K562 (cell line): ENCODE data around the gene IPO5. TPM values are rescaled to one million over a fixed set of nuclear protein-coding genes. Genes with fewer than 3 reads are reported as not detected.

Source experiments
- BRCA1 ChIP-seq, 2 experiments: fragments of 450-650 bp in 1 of 2; sonication (generic) in 1 of 2; formaldehyde crosslinking in 1 of 2; IDR thresholded peaks; 2 replicates each; pipeline versions ENCODE4 v1.5.0 to v1.6.1; 2017 to 2020; ENCODE audit warnings: mild to moderate bottlenecking in 1 of 2, missing genetic modification reagents in 1 of 2
- FOXA3 ChIP-seq, 2 experiments: fragments of 450-650 bp in 1 of 2; sonication (generic) in 1 of 2; formaldehyde crosslinking; IDR thresholded peaks in 1 of 2; conservative IDR thresholded peaks in 1 of 2; 2 replicates each; pipeline versions ENCODE4 v1.4.0 to v1.8.0; 2020 to 2022; ENCODE audit warnings: mild to moderate bottlenecking in 2 of 2, missing genetic modification reagents in 1 of 2
- ILK ChIP-seq: fragments of 450-650 bp; IDR thresholded peaks from 2 replicates; pipeline ENCODE4 v1.6.1; 2016; ENCODE audit warnings: missing genetic modification characterization, low read depth, mild to moderate bottlenecking, missing compliant biosample characterization, moderate library complexity, borderline replicate concordance
- SAP30 ChIP-seq: fragments of 200-600 bp; sonication (generic); IDR thresholded peaks from 2 replicates; pipeline ENCODE4 v1.6.1; 2012; ENCODE audit warnings: borderline replicate concordance, low read depth, mild to moderate bottlenecking, moderate library complexity, low read length, control low read depth, inconsistent platforms; ENCODE audit not compliant: insufficient read depth, poor library complexity, severe bottlenecking
- SMARCE1 ChIP-seq: fragments of 450-650 bp; IDR thresholded peaks from 2 replicates; pipeline ENCODE4 v1.7.1; 2016; ENCODE audit warnings: mild to moderate bottlenecking
- TAF1 ChIP-seq: IDR thresholded peaks from 2 replicates; pipeline ENCODE4 v1.6.1; 2011; ENCODE audit warnings: mild to moderate bottlenecking, low read length, moderate library complexity; ENCODE audit not compliant: insufficient read depth, control insufficient read depth, severe bottlenecking; ENCODE audit errors: extremely low read depth
- YY1 ChIP-seq, 3 experiments: IDR thresholded peaks; 2 replicates each; pipeline ENCODE4 v1.6.1; 2011; ENCODE audit warnings: low read length in 2 of 3, mild to moderate bottlenecking in 2 of 3, moderate library complexity in 2 of 3, borderline replicate concordance in 1 of 3, control low read depth in 1 of 3, low read depth in 1 of 3; ENCODE audit not compliant: insufficient read depth in 3 of 3, insufficient replicate concordance in 2 of 3, control insufficient read depth in 1 of 3, insufficient read length in 1 of 3; ENCODE audit errors: extremely low read depth in 1 of 3
- ZNF668 ChIP-seq: fragments of 250-450 bp; sonication (Bioruptor Pico); IDR thresholded peaks from 2 replicates; pipeline ENCODE4 v1.8.0; 2022; ENCODE audit warnings: mild to moderate bottlenecking, inconsistent platforms
- polyA plus RNA-seq, 8 experiments: library from polyadenylated mRNA; depleted of rRNA in 4 of 8; stranded (reverse) in 5 of 8; unstranded in 3 of 8; fragments of >200 nt; fragmentation: Nextera tagmentation in 2 of 8; fragmentation: Illumina TruSeq in 1 of 8; extraction: Ambion mirVana in 2 of 8; extraction: Trizol in 1 of 8; gene quantifications; 2 replicates each; pipeline versions ENCODE4 v1.2.1 to v1.2.3, GENCODE V29; 2011 to 2014; ENCODE audit warnings: inconsistent platforms in 1 of 8, missing spikeins in 1 of 8
- total RNA-seq, 7 experiments: library from RNA; depleted of rRNA in 6 of 7; stranded (reverse); fragments of >200 nt in 6 of 7; fragmentation: Illumina TruSeq in 2 of 7; extraction: Trizol in 2 of 7; gene quantifications; 2 replicates each; pipeline versions ENCODE4 v1.2.1 to v1.2.3, GENCODE V29; 2011 to 2021; ENCODE audit warnings: low replicate concordance in 1 of 7
- TF ChIP-seq, protein P1 (sequence below): sonication (generic); formaldehyde crosslinking; IDR thresholded peaks from 2 replicates; pipeline ENCODE4 v1.8.0; 2022; ENCODE audit warnings: mild to moderate bottlenecking, missing genetic modification reagents
- TF ChIP-seq, protein P2 (sequence below), 2 experiments: fragments of 450-650 bp; formaldehyde crosslinking in 1 of 2; IDR thresholded peaks; 2 replicates each; pipeline versions ENCODE4 v1.4.0 to v1.6.1; 2014 to 2020; ENCODE audit warnings: mild to moderate bottlenecking in 2 of 2, borderline replicate concordance in 1 of 2, low read depth in 1 of 2

IPO5 gene
- total and polyA plus RNA-seq, 9 of the 15 experiments (the other 6 are each of a cell fraction or from before 2014, with no cell fraction given), result 45.8 to 206 (median 134) TPM

DNA sequence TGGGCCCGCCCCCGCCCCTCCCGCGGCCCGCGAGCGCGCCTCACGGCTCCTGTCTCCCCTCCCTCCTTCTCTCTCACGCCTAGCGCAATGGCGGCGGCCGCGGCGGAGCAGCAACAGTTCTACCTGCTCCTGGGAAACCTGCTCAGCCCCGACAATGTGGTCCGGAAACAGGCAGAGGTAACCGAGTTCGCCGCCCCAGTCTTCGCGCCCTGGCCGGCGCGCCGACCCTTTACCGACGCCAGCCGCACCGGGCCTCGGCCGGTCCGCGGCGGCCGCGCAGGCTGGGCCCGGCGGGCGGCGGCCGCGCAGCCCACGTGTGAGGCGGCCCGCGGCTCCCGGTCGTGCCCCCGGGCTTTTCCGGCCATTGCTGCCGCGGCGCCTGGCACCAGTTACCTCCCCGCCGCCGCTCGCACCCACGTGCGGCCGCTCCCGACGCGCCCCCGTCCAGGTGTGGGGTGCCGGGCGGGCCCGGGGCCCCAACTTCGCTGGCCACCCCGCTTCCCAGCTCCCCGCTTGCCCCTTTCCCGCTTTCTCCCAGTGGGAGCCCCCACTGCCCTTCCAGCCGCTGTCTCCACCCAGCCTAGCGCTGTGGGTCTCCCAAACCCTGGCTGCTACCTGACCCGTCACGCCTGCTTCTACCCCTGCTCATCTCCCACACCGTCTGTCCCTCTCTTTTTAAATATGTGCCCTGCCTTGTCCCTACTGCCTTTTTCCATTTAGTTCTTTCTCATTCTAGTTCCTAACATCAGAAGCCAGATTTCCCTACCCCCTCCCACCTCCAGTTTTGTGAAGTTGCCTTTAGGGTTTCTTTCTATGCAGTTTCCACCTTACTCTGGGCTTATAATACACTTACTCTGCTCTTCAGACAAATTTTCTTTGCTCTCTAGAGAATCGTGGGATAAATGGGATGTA is 23.4 kb downstream of the IPO5 start (continued):
- TF ChIP-seq, protein P1, sequence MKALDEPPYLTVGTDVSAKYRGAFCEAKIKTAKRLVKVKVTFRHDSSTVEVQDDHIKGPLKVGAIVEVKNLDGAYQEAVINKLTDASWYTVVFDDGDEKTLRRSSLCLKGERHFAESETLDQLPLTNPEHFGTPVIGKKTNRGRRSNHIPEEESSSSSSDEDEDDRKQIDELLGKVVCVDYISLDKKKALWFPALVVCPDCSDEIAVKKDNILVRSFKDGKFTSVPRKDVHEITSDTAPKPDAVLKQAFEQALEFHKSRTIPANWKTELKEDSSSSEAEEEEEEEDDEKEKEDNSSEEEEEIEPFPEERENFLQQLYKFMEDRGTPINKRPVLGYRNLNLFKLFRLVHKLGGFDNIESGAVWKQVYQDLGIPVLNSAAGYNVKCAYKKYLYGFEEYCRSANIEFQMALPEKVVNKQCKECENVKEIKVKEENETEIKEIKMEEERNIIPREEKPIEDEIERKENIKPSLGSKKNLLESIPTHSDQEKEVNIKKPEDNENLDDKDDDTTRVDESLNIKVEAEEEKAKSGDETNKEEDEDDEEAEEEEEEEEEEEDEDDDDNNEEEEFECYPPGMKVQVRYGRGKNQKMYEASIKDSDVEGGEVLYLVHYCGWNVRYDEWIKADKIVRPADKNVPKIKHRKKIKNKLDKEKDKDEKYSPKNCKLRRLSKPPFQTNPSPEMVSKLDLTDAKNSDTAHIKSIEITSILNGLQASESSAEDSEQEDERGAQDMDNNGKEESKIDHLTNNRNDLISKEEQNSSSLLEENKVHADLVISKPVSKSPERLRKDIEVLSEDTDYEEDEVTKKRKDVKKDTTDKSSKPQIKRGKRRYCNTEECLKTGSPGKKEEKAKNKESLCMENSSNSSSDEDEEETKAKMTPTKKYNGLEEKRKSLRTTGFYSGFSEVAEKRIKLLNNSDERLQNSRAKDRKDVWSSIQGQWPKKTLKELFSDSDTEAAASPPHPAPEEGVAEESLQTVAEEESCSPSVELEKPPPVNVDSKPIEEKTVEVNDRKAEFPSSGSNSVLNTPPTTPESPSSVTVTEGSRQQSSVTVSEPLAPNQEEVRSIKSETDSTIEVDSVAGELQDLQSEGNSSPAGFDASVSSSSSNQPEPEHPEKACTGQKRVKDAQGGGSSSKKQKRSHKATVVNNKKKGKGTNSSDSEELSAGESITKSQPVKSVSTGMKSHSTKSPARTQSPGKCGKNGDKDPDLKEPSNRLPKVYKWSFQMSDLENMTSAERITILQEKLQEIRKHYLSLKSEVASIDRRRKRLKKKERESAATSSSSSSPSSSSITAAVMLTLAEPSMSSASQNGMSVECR (CRISPR knock-in tag), result no peak
- TF ChIP-seq, protein P2, sequence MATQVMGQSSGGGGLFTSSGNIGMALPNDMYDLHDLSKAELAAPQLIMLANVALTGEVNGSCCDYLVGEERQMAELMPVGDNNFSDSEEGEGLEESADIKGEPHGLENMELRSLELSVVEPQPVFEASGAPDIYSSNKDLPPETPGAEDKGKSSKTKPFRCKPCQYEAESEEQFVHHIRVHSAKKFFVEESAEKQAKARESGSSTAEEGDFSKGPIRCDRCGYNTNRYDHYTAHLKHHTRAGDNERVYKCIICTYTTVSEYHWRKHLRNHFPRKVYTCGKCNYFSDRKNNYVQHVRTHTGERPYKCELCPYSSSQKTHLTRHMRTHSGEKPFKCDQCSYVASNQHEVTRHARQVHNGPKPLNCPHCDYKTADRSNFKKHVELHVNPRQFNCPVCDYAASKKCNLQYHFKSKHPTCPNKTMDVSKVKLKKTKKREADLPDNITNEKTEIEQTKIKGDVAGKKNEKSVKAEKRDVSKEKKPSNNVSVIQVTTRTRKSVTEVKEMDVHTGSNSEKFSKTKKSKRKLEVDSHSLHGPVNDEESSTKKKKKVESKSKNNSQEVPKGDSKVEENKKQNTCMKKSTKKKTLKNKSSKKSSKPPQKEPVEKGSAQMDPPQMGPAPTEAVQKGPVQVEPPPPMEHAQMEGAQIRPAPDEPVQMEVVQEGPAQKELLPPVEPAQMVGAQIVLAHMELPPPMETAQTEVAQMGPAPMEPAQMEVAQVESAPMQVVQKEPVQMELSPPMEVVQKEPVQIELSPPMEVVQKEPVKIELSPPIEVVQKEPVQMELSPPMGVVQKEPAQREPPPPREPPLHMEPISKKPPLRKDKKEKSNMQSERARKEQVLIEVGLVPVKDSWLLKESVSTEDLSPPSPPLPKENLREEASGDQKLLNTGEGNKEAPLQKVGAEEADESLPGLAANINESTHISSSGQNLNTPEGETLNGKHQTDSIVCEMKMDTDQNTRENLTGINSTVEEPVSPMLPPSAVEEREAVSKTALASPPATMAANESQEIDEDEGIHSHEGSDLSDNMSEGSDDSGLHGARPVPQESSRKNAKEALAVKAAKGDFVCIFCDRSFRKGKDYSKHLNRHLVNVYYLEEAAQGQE (IDR thresholded peaks at IDR 0.05; ENCODE audit: borderline replicate concordance), result peak; percentile 35; the same call in 1 of the 2 replicates
- TF ChIP-seq, protein P2 (CRISPR knock-in tag; IDR thresholded peaks at IDR 0.05; ENCODE audit: low read depth), result no peak
- TF ChIP-seq ILK (tag), result no peak
- TF ChIP-seq YY1 (IDR thresholded peaks at IDR 0.05; ENCODE audit: borderline replicate concordance in 1 of 3, control insufficient read depth in 1 of 3, extremely low read depth in 1 of 3, insufficient read depth in 3 of 3, insufficient read length in 1 of 3, insufficient replicate concordance in 2 of 3, low read depth in 1 of 3, low read length in 2 of 3), result peak; percentile 64 to 91 (median 84)
- TF ChIP-seq TAF1, result peak; percentile 77
- no peak for TF ChIP-seq BRCA1 (IDR thresholded peaks at IDR 0.05)
- TF ChIP-seq BRCA1 (CRISPR knock-in tag; IDR thresholded peaks at IDR 0.05), result no peak
- no peak for TF ChIP-seq SMARCE1
- TF ChIP-seq FOXA3 (CRISPR knock-in tag; conservative IDR thresholded peaks at IDR 0.05 in 1 of 2, IDR thresholded peaks at IDR 0.05 in 1 of 2), result no peak
- TF ChIP-seq ZNF668 (CRISPR knock-in tag), result no peak
- TF ChIP-seq SAP30, result peak; percentile 68
- TF ChIP-seq, all 486 proteins: peak for 25
